ENCODE results near the gene THG1L.

- TF ChIP-seq CTCF (IDR thresholded peaks at IDR 0.05; ENCODE audit: low read length), result no peak
- TF ChIP-seq EZH2 (IDR thresholded peaks at IDR 0.05; ENCODE audit: borderline replicate concordance, low read length), result no peak
Observed at GRCh38 chr5:157709346-157709745, 21.9 kb upstream of the THG1L start.
